HG03139 (cell line): ENCODE results near the gene WDR76.
"Not testable (repeated sequence)": the region's sequence is repeated elsewhere in the genome, so short reads cannot be mapped to it uniquely, and the experiment has no call there.

Experiments
- ATAC-seq: cut with Tn5 transposase; IDR thresholded peaks from one replicate; pipeline ENCODE4 v1.9.1; 2021; ENCODE audit not compliant: unreplicated experiment

The WDR76 gene

DNA sequence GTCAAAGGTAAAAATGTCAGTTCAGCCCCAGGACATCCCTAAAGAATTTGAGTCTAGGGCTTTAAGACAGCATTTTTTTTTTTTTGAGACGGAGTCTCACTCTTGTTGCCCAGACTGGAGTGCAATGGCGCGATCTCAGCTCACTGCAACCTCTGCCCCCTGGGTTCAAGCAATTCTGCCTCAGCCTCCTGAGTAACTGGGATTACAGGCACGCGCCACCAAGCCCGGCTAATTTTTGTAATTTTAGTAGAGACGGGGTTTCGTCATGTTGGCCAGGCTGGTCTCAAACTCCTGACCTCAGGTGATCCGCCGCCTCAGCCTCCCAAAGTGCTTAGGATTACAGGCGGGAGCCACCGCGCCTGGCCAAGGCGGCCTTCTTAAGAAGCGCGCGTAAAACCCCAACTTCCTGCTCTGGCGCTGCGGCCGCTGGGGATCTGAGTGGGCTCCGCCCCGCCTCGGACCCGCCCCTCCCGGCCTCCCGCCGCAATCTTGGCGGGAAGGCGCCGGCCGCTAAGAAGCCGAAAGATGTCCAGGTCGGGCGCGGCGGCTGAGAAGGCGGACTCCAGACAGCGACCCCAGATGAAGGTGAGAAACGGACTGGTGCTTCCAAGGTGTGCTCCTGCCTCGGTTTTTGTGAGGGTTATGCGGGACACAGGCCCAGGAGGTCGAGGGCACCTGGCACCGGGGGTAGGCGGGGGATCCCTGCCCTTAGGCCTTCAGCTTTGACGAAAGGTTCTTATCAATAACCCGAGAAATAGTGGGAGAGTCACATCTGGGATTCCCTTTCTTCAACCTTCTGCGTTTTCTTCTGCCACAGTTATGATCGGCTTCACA, at the start of gene WDR76:
WDR76 (plus strand) TSS at position 495 of the 834 bp plus-strand sequence; CDS start at position 526, 31 bp downstream.
- peak; percentile 51 for ATAC-seq

DNA sequence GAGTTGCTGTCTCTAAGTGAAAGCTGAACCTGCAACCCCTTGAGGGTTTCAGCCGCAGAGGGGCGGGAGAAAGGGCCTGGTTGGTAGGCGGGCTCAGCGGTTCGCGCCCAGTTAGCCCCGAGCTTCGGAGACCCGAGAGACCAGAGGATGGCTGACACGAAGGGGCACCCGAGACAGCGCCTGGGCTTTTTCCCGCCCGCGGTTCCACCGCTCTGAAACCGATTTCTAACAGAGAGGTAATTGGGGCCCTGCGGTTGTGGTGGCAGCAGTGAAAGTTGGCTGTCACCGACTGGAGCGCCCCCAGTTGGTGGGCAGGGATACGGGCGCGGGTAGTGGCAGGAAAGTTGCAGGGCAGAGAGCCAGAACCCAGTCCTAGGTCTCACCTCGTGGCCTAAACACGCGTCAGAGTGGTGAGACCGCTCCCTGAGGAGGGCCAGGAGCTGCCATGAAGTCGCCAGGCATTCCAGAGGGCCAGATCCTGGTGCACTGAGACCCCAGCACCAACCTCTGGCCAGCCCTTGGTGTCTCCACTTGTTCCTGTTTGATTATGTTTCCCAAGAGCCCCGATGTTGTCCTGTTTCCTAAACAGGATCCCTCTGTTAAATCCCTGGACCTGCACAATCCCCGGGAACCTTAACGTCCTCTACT, 49.4 kb upstream of the WDR76 start:
- peak; percentile 40 for ATAC-seq

DNA sequence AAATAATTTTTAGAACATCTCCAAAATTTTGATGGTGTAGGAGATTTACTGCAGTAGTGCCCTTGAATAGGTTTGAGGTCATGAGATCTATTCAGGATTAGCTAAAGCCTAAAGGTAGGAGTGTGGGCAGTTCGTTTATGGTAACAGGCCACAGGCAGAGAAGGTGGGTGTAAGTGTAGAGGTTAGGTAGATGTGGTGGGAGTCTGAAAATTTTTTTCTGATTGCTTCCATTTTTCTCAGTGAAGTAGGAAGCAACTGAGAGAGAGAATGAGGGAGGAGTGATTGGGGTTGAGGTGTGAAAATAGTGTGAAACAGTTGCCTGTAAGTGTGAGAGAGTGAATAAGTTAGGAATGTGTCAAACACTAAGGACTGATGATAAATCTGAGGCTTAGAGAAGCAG, 47.8 kb upstream of the WDR76 start:
- no peak for ATAC-seq

DNA sequence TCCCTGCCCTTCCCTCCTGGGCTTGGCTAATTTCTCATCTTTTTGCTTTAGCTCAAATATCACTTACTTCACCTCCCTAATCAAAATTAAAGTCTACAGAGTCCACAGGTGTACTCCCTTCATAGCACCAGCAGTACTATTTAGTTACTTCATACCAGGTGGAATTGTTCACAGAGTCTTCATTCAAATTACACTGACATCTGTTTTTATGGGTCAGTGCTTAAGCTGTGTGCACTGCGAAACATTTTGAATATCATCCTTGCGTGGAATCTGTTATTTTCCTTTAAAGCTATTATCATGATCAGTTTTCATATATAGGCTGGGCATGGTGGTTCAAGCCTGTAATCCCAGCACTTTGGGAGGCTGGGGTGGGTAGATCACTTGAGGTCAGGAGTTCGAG, 37.4 kb upstream of the WDR76 start:
- ATAC-seq: no peak

DNA sequence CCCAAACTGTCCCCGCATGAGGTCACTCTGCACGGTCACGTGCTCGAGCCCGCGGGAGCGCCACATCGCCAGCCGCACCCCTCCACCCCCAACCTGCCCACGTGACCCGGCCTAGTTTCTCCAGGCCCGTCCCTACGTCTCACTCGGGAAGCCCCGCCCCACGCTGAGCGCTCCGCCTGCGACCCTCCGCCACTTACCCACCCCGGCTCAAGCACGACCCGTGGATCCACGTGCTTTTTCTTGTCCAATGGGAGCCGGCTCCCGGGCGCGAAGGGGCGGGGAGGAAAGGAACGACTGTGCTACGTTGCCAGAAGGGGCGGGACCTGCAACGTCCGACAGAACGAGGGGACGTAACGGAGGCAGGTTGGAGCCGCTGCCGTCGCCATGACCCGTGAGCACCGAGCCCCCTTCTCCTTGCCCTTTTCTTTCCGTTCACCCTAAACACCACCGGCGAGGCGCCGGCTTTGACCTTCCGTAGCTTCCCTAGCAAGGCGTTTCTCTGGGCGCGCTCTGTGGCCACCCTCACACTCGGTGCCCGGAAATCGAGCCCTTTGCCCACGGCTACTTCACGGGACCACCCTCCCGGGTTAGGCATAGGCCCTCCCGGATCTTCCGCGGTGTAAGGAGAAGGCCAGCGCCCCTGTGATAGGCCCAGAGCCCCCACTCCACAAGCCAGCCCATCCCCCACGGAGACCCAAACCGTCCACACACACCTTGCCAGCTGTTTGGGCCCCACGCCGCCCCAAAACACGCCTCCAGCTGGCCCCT, 34.6 kb upstream of the WDR76 start, which contains the start of gene SERF2:
SERF2 (plus strand) TSS at position 328 of the 768 bp plus-strand sequence; CDS start at position 385, 57 bp downstream.
- peak; percentile 81 for ATAC-seq

DNA sequence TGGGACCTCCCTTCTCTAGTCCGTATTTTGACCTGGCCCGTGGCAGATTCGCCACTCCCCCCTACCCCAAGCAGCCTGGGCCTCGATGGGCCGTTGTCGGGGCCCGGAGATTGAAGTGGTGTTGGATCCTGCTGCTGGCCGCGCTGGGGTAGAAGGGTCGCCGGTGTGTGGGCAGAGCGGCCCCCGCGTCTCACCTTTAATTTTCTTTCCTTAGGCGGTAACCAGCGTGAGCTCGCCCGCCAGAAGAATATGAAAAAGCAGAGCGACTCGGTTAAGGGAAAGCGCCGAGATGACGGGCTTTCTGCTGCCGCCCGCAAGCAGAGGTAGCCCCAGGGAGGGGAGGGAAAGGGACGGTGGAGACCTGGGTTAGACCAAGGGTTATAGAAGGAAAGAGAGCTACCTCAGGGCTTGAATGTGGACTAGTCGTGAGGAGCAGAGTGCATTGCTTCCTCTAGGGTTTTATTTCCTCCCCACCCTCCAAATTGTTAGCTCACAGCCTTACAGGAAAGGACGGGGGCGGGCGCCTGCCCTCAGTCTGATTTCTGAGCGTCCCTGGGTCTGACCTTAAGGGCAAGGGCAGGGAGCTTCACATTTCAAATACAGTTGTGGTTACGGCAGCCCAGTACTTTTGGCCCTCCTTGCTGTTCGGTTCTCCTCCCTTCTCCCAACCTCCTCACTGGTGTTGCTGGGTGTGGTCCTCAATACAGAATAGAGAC, 33.9 kb upstream of the WDR76 start:
- ATAC-seq: no peak

DNA sequence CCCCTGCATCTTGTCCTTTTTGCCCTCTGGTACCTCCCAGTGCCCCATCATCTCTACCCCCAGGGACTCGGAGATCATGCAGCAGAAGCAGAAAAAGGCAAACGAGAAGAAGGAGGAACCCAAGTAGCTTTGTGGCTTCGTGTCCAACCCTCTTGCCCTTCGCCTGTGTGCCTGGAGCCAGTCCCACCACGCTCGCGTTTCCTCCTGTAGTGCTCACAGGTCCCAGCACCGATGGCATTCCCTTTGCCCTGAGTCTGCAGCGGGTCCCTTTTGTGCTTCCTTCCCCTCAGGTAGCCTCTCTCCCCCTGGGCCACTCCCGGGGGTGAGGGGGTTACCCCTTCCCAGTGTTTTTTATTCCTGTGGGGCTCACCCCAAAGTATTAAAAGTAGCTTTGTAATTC, 33.2 kb upstream of the WDR76 start:
- ATAC-seq: no peak

DNA sequence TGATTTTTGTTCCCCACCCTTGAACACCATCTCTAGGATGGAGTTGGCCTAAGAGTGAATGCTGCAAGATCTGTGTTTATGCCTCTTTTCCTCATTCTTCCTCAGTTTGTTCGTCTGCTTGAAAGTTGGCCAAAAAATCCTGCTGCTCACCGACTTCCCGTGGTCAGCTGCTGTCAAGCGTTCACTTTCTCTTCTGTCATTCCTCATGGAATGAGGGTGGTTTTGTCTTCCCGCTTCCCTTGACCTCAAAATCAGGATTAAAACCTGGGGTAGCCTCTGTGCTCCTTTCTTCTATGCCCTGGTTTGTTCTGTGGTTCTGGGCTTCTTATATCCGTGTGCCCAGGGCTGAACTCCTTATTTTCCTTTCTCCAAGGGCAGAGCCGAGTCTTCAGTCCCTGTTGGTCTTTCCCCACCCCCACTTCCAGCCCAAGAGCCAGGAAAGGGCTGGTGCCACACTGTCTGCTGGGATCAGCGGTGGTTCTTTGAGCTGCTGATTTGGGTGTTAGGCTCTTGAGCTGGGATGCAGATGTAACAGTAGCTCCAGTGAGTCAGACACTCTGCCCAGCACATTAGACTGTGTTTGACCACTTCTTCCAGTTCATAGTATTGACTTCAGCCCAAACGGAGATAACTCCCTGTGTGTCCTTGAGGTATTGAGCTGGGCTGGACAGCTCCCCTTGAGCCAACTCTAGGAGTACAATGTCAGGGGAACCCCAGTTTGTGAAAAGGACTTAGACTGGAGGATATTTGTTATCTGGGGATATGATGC, 32.3 kb upstream of the WDR76 start:
- no peak for ATAC-seq

DNA sequence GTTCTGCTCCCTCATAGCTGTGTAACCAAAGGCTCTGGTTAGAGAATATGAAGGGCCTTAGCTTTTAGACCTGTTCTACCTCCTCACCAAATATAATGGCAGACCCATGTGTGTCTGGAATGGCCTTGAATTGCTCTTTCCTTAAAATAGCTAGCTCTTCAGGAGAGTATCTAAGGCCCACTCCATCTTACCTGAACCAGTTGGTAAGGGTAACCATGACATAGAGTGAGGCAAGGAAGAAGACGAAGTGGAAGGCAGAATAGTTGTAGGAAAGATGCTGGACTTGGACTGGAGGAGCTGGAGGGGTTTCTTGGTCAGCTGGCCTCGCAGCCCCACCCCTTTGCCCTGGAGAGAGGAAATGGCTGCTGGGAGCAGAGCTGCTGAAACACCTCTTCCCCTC, 31.6 kb upstream of the WDR76 start:
- no peak for ATAC-seq

DNA sequence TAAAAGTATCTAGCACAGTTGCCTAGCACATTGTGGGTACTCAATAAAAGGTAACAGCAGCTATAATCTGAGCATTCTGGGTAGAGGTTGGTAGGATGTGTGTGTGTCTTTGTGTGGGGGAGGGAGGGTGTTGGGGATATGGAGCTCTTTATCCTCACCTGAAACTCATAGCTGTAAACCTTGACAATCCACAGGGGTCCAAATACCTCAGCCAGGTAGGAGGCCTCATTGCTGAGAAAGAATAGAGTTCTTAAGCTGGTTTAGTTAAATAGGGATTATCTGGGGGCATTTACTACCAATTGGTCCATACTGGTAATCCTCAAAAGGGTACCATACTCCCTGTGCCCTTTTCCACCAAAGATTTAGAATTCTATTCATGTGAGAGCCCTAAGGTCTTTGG, 30.8 kb upstream of the WDR76 start:
- no peak for ATAC-seq

DNA sequence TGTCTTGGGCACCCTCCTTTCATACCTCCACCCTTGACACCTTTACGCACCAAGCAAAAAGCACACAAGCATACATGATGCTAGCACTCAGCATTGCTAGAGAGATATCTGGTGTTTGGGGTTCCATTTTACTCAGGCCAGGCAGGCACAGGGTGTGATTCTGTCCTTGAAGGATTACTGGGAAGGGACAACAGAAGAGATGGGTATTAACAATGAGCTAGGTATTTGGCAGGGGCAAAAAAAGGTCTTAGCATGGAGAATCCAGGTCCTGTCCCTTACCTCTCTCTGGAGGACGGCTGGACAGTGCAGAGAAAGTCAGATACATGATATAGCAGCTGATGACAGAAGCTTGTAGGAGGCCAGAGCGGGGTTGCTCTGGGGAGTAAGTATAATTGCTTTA, 30.2 kb upstream of the WDR76 start:
- no peak for ATAC-seq

DNA sequence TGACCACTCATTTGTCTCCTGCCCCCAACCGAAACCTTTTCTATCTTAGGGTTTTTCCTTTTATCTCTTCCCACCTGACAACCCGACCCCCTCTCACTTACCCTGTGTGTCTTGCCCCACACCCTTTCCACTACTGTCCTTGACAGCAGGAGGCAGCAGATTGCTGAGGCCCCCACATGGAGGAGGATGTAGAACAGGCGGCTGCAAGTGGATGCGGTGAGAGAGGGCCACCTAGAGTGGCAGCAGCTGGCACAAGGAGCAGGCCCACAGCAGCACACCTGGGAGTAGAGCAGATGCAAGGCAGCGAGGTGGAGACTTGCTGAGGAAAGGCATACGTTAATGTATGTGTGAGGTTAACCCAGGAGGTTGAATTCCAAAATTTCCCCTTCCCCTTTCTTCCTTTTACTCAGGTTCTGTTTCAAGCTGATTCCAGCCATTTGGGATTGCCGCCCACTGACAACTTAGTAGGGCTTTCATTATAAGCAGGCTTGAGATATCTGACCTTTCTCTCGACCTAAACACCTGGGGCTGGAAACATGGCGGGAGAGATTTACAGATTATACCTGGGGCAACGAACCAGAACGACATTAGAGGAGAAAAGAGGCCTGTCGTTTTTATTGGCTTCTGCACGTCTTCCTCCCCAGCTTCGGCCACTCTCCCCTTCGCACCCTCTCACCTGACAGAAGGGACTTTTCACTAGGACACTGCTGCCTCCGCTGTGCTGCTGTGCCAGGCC, 27.4 kb upstream of the WDR76 start:
- no peak for ATAC-seq

DNA sequence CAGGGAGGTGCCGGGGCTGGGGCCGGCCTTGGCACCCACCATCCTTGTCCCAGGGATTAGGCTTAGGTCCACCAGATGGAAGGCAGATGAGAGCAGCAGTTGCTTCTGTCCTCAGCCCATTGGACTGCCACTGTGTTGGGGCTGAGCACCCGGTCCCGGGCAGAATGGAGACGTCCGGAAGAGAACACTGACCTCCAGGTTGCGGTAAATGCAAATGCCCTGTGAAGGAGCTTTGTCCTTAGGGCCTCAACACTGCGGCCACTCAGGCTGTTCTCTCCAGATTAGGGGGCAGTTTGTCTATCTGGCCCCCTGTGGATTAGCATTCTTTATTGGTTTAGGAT, 26.9 kb upstream of the WDR76 start, which contains the start of gene SERINC4:
SERINC4 (minus strand) TSS at position 276 of the 341 bp plus-strand sequence; CDS start at position 42, 234 bp downstream.
- no peak for ATAC-seq

DNA sequence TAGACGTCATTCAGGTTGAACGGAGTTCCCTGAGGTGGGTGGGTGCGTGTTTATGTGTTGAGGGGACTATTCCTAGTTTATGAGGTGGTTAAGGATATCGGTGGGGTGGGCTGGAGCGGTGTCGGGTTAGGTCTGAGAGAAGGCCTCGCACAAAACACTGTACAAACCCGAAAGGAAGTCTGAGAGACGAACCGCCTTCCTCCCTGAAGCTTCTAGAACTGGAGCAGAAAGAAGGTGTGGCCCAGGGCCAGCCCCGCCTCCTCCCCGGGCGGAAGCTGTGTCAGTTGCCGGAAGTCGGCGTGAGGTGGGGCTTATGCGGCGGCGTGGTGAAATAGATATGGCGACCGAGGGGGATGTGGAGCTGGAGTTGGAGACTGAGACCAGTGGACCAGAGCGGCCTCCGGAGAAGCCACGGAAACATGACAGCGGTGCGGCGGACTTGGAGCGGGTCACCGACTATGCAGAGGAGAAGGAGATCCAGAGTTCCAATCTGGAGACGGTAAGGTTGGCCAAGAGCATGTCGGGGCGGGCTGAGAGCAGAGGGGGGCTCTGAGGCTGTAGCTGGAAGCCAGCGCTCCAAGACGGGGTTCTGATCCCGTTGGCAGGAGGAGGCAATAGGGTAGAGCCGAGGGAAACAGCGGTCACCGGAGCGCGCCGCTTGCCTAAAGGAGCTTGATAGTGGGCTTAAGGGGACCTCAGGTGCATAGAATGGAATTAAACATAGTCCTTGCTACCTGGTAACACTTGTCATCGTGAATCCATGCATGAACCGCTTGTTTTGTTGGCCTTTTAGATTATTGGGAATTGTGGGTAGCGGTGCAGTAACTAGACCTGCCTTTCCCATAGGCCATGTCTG, 26.3 kb upstream of the WDR76 start, which contains the start of gene HYPK:
HYPK (plus strand) TSS at position 314 of the 856 bp plus-strand sequence; CDS start at position 338, 24 bp downstream.
- peak; percentile 79 for ATAC-seq

DNA sequence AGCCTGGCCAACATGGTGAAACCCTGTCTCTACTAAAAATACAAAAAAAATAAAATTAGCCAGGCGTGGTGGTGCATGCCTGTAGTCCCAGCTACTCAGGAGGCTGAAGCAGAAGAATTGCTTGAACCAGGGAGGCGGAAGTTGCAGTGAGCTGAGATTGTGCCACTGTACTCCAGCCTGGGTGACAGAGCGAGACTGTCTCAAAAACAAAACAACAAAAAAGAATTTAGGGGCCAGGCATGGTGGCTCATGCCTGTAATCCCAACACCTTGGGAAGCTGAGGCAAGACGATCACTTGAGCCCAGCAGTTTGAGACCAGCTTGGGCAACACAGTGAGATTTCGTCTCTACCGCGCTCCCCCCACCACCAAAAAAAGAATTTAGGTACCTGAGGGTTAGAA, 24.1 kb upstream of the WDR76 start:
- ATAC-seq: not testable (repeated sequence)

DNA sequence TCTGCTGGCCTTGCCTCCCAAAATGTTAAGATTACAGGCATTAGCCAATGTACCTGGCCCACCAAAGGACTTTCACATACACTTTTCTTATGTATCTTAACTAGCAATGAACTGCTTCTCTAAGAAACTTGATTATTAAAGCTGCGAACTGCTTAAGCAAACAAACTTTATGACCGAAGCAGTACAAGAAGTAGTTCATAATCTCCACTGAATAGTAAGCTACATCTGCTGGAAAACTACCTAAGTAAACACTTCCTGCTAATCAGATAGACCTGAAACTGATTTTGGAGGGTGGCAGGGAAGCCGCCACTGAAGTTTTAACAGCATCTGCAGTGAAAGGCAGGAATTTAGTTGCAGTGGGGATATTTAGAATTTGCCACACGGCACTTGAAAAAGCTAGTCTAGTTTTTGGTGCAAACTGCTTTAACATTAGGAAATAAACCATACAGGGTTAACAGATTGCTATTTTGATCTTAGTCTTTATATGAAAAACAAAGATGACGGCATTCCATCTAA, 18.3 kb upstream of the WDR76 start:
- ATAC-seq: no peak

DNA sequence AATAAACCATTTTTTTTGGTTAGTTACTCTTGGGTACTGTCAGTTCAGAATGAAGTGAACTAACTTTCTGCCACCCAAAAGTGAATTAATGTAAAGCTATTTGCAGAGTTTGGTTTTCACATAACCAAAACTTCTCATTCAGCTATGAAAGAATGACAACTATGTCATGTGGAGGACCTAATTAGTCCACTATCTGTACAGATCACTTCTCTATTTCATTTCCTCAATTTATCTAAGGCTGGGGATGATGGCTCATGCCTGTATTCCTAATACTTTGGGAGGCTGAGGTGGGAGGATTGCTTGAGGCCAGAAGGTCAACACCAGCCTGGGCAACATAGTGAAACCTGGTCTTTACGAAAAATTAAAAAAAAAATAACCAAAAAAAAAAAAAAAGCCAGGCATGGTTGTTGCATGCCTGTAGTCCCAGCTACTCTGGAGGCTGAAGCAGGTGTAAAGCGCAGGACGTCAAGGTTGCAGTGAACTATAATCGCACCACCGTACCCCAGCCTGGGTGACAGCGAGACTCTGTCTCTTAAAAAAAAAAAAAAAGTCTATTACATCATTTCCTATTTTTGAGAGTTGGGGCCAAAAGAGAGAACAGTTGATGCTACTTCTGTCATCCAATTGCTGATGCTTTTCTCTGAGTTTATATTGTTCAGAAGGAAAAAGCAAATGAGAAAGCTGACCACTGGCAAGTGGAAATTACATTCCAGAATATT, 17.7 kb upstream of the WDR76 start:
- no peak for ATAC-seq

DNA sequence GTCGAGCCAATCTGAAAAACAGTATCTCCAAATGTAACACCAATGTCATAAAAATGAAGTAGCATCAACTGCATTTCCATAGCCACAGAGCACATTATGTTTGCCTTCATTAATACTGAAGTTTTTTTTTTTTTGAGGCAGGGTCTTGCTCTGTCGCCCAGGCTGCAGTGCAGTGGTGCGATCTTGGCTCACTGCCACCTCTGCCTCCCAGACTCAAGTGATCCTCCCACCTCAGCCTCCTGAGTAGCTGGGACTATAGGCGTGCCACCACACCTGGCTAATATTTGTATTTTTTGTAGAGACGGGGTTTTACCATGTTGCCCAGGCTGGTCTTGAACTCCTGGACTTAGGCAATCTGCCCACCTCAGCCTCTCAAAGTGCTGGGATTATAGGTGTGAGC, 11.7 kb upstream of the WDR76 start:
- ATAC-seq: not testable (repeated sequence)
